MCF 10A (cell line): ENCODE measurements around the gene PAK1. TPM values are rescaled to one million over a fixed set of nuclear protein-coding genes. Genes with fewer than 3 reads are reported as not detected.
A peak's percentile ranks its signal among the peaks of the same experiment; 100 is the strongest.

Experiments
- BruUV-seq: library from RNA; stranded (reverse); fragments of 400-500 nt; replicated peaks from 2 replicates; lab custom pipeline; 2021; lab: Mats Ljungman, UMichigan
- CTCF ChIA-PET: fragments of 300-600 bp; sonication (Branson Sonifier 250); formaldehyde crosslinking; extraction: SDS; loops from one replicate; lab custom pipeline; 2021; ENCODE audit warnings: antibody characterized with exemption, inconsistent platforms; lab: Yijun Ruan, JAX
- POLR2A ChIA-PET: fragments of 300-600, 350-650 bp; sonication (Branson Sonifier 250); formaldehyde crosslinking; extraction: SDS; loops from one replicate; lab custom pipeline; 2020; ENCODE audit warnings: antibody characterized with exemption, inconsistent platforms; lab: Yijun Ruan, JAX
- DNase-seq: peaks from one replicate; pipeline ENCODE4 v3.0.0-alpha.2; 2018; ENCODE audit not compliant: unreplicated experiment
- H3K27ac Mint-ChIP-seq: one replicate; pipeline ENCODE4 v1.8.0; 2022; ENCODE audit warnings: mild to moderate bottlenecking, low read depth, mixed read lengths; ENCODE audit not compliant: unreplicated experiment
- H3K27me3 Mint-ChIP-seq: one replicate; pipeline ENCODE4 v1.8.0; 2022; ENCODE audit warnings: mixed read lengths; ENCODE audit not compliant: insufficient read depth, unreplicated experiment
- H3K36me3 Mint-ChIP-seq: one replicate; pipeline ENCODE4 v1.8.0; 2022; ENCODE audit warnings: mild to moderate bottlenecking, moderate library complexity, mixed read lengths; ENCODE audit not compliant: insufficient read depth, unreplicated experiment
- H3K4me1 Mint-ChIP-seq: one replicate; pipeline ENCODE4 v1.8.0; 2022; ENCODE audit warnings: mixed read lengths; ENCODE audit not compliant: insufficient read depth, unreplicated experiment
- H3K4me3 Mint-ChIP-seq: one replicate; pipeline ENCODE4 v1.8.0; 2022; ENCODE audit warnings: mild to moderate bottlenecking, moderate library complexity, mixed read lengths; ENCODE audit not compliant: unreplicated experiment
- H3K9me3 Mint-ChIP-seq: one replicate; pipeline ENCODE4 v1.8.0; 2022; ENCODE audit warnings: mixed read lengths; ENCODE audit not compliant: unreplicated experiment
- CTCF ChIP-seq: fragments of 200-600 bp; IDR thresholded peaks from one replicate; pipeline ENCODE4 v1.8.0; 2022; ENCODE audit warnings: antibody characterized with exemption, mild to moderate bottlenecking; ENCODE audit not compliant: unreplicated experiment
- intact Hi-C: fragments of 100-400 bp; cut with micrococcal nuclease; formaldehyde crosslinking; loops from 2 replicates; pipeline ENCODE4 v1.14.1; 2022
- total RNA-seq: library from RNA; stranded (reverse); gene quantifications from 2 replicates; pipeline ENCODE4 v1.2.3, GENCODE V29; 2022

Gene PAK1
- total RNA-seq, 1 experiment from 2014 or later: 24.0 TPM

DNA sequence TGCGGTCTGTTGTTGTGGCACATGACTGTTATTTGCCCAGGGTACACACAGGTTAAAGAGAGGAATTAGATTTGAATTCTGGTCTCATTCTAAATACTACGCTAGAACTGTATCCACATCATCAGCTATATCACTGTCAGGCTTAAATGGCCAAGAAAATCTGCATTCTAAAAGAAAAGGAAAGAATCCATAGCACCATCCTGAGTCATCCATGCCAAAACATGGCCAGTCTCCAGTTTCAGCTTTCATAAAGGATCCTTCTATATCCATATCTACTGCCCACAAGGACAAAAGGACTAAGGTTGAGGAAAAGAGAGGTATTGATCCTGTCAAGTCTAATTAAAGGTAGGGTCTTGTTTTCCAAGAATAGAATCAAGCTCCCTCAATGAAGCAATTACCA is 98.8 kb downstream of the PAK1 start:
- no peaks in the 10 kb centered on the region for H3K9me3 Mint-ChIP-seq
- POLR2A ChIA-PET: interaction anchor here (0.6 to 0.7 kb wide), 2 partner anchors 9 to 37 kb away, joined by 3 read pairs; no protein-coding TSS in a partner anchor

GRCh38 chr11:77374611-77375031 is 99.3 kb downstream of the PAK1 start:
- H3K9me3 Mint-ChIP-seq: no peaks in the 10 kb centered on the region
- DNase-seq: peak; percentile 17
- H3K36me3 Mint-ChIP-seq: peaks cover 6% of the 10 kb centered on the region
- ChIA-PET POLR2A (no interaction called here), CTCF (interaction anchor here (0.8 kb wide), 1 partner anchor 170 kb away, joined by 3 read pairs; no protein-coding TSS in a partner anchor)
- intact Hi-C loops: no loop called here
- BruUV-seq: no TSS peak
- peaks cover 13% of the 10 kb centered on the region for H3K4me1 Mint-ChIP-seq
- H3K4me3 Mint-ChIP-seq: no peak overlapping the region
- no peaks in the 10 kb centered on the region for H3K27me3 Mint-ChIP-seq
- peak overlapping the region; percentile 49 for H3K27ac Mint-ChIP-seq
- TF ChIP-seq CTCF: no peak

More for the DNA sequence above, 98.8 kb downstream of the PAK1 start:
- Mint-ChIP-seq H3K27me3 (no peaks in the 10 kb centered on the region), H3K4me1 (peaks cover 13% of the 10 kb centered on the region), H3K4me3 (no peak overlapping the region), H3K36me3 (peaks cover 6% of the 10 kb centered on the region), H3K27ac (peak overlapping the region; percentile 49)
- CTCF ChIA-PET: interaction anchor here (0.8 kb wide), 1 partner anchor 170 kb away, joined by 3 read pairs; no protein-coding TSS in a partner anchor
- DNase-seq: peak; percentile 13
- intact Hi-C loops: no loop called here
- BruUV-seq: no TSS peak
- no peak for TF ChIP-seq CTCF

- CTCF ChIA-PET: interaction anchor here (0.6 to 1.0 kb wide), 2 partner anchors 24 to 954 kb away, joined by 3 read pairs; no protein-coding TSS in a partner anchor
- no peak for DNase-seq
Observed at GRCh38 chr11:77374108-77374507, 99.8 kb downstream of the PAK1 start.

DNA sequence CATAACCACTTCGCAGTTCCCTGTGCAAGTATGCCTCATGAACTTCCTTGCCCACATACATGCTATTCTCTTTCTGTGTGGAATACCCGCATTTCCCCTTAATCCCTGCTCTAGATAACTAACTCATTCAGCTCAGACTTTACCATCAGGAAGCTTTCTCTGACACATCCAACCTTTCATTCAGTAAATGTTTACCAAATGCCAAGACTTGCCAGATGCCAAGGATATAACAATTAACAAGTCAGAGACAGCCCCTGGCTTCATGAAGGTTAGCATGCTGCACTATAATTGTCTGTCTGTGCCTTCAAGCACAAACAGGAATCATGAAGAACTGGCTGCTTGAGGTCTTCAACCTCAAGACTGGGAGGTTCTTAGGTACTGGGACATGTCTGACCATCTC is 101.2 kb downstream of the PAK1 start:
- intact Hi-C loops: no loop called here
- CTCF ChIA-PET: interaction anchor here (0.6 kb wide), 1 partner anchor 11 kb away, joined by 3 read pairs; no protein-coding TSS in a partner anchor

More at GRCh38 chr11:77374108-77374507, 99.8 kb downstream of the PAK1 start:
- H3K9me3 Mint-ChIP-seq: no peaks in the 10 kb centered on the region
- POLR2A ChIA-PET: no interaction called here
- intact Hi-C loops: no loop called here
- H3K4me1 Mint-ChIP-seq: peaks cover 13% of the 10 kb centered on the region
- H3K27ac Mint-ChIP-seq: peak overlapping the region; percentile 49
- BruUV-seq: no TSS peak
- H3K4me3 Mint-ChIP-seq: no peak overlapping the region
- no peak for TF ChIP-seq CTCF
- H3K36me3 Mint-ChIP-seq: peaks cover 3% of the 10 kb centered on the region
- H3K27me3 Mint-ChIP-seq: no peaks in the 10 kb centered on the region

More for the DNA sequence above, 101.2 kb downstream of the PAK1 start:
- POLR2A ChIA-PET: interaction anchor here (0.9 kb wide), 1 partner anchor 8 kb away, joined by 4 read pairs; no protein-coding TSS in a partner anchor
- Mint-ChIP-seq H3K4me3 (no peak overlapping the region), H3K27me3 (no peaks in the 10 kb centered on the region), H3K9me3 (no peaks in the 10 kb centered on the region), H3K27ac (no peak overlapping the region), H3K4me1 (peaks cover 13% of the 10 kb centered on the region), H3K36me3 (peaks cover 4% of the 10 kb centered on the region)
- no peak for DNase-seq
- TF ChIP-seq CTCF: no peak
- no TSS peak for BruUV-seq
